H1 (cell line): Measurements from ENCODE around the gene CAD. TPM values are rescaled to one million over a fixed set of nuclear protein-coding genes. Genes with fewer than 3 reads are reported as not detected.

Source experiments
- CTCF ChIA-PET: fragments of 300-600 bp; sonication (Branson Sonifier 250); formaldehyde crosslinking; loops from one replicate; lab custom pipeline; 2021; ENCODE audit not compliant: partially characterized antibody; lab: Charles Lee
- POLR2A ChIA-PET: fragments of 300-600 bp; sonication (Branson Sonifier 250); formaldehyde crosslinking; loops from one replicate; lab custom pipeline; 2021; ENCODE audit warnings: inconsistent platforms; ENCODE audit not compliant: partially characterized antibody; lab: Charles Lee
- DNase-seq, 2 experiments: peaks; one replicate each; pipeline versions ENCODE4 v3.0.0 to v3.0.0-alpha.2; 2010 to 2022; ENCODE audit warnings: low spot score in 2 of 2, low read depth in 1 of 2, mixed read lengths in 1 of 2
- FAIRE-seq: peaks from 2 replicates; lab custom pipeline; 2011; peaks lifted over from hg19 to GRCh38; lab: Jason Lieb, UNC
- H2AFZ ChIP-seq: 2 replicates; pipeline ENCODE4 v1.8.1; 2012; ENCODE audit warnings: low read length, inconsistent platforms
- H2AK5ac ChIP-seq: 2 replicates; pipeline ENCODE4 v1.6.1; 2013; ENCODE audit warnings: low read depth, low read length
- H2BK120ac ChIP-seq: replicated peaks from 2 replicates; pipeline ENCODE3; 2013; ENCODE audit warnings: low read depth, low read length, inconsistent platforms
- H2BK12ac ChIP-seq: 2 replicates; pipeline ENCODE4 v1.6.1; 2013; ENCODE audit warnings: low read depth, low read length
- H2BK15ac ChIP-seq: 2 replicates; pipeline ENCODE4 v1.6.1; 2013; ENCODE audit warnings: low read length
- H2BK20ac ChIP-seq: 2 replicates; pipeline ENCODE4 v1.6.1; 2013; ENCODE audit warnings: low read length
- H2BK5ac ChIP-seq: 2 replicates; pipeline ENCODE4 v1.6.1; 2013; ENCODE audit warnings: low read depth, low read length
- H3K14ac ChIP-seq: 2 replicates; pipeline ENCODE4 v1.6.1; 2013; ENCODE audit warnings: inconsistent platforms; ENCODE audit not compliant: insufficient read length
- H3K18ac ChIP-seq: 2 replicates; pipeline ENCODE4 v1.6.1; 2013; ENCODE audit warnings: low read length; ENCODE audit errors: extremely low read depth
- H3K23ac ChIP-seq: 2 replicates; pipeline ENCODE4 v1.6.1; 2013; ENCODE audit warnings: inconsistent platforms; ENCODE audit not compliant: insufficient read length
- H3K23me2 ChIP-seq: 2 replicates; pipeline ENCODE4 v1.6.1; 2013; ENCODE audit warnings: low read depth, low read length
- H3K27ac ChIP-seq: 2 replicates; pipeline ENCODE4 v1.6.1; 2011; ENCODE audit warnings: low read depth, low read length, inconsistent platforms
- H3K27me3 ChIP-seq, 4 experiments: replicated peaks in 1 of 4; 1 replicate in 1 of 4; 2 replicates in 3 of 4; pipeline versions ENCODE4 v1.6.1 to v1.8.1; 2011 to 2013; ENCODE audit warnings: low read length in 3 of 4, mild to moderate bottlenecking in 3 of 4, inconsistent platforms in 2 of 4, mixed read lengths in 2 of 4, moderate library complexity in 1 of 4; ENCODE audit not compliant: control insufficient read depth in 3 of 4, insufficient read depth in 3 of 4; ENCODE audit errors: extremely low read depth in 1 of 4
- H3K36me3 ChIP-seq, 4 experiments: 2 replicates each; pipeline versions ENCODE4 v1.6.1 to v1.8.1; 2011 to 2013; ENCODE audit warnings: mild to moderate bottlenecking in 4 of 4, low read length in 3 of 4, moderate library complexity in 2 of 4, control low read depth in 1 of 4, inconsistent platforms in 1 of 4; ENCODE audit not compliant: insufficient read depth in 4 of 4, control insufficient read depth in 2 of 4
- H3K4ac ChIP-seq: replicated peaks from 2 replicates; pipeline ENCODE3; 2013; ENCODE audit warnings: low read length, low read depth, mixed read lengths, inconsistent platforms; ENCODE audit not compliant: insufficient read length
- H3K4me1 ChIP-seq, 4 experiments: replicated peaks in 1 of 4; 1 replicate in 1 of 4; 2 replicates in 3 of 4; pipeline versions ENCODE4 v1.6.1 to v1.8.1; 2011 to 2013; ENCODE audit warnings: low read length in 3 of 4, inconsistent platforms in 2 of 4, mixed read lengths in 1 of 4; ENCODE audit not compliant: insufficient read depth in 4 of 4, control insufficient read depth in 3 of 4
- H3K4me2 ChIP-seq, 2 experiments: 2 replicates each; pipeline versions ENCODE4 v1.6.1 to v1.8.1; 2011 to 2013; ENCODE audit warnings: low read depth in 2 of 2, low read length in 2 of 2, control low read depth in 1 of 2, inconsistent platforms in 1 of 2, mild to moderate bottlenecking in 1 of 2; ENCODE audit not compliant: insufficient read depth in 1 of 2
- H3K4me3 ChIP-seq, 4 experiments: fragments of 200-600, 300-600 bp in 1 of 4; sonication (generic), shearing (Covaris generic), sonication (Bioruptor Twin) in 1 of 4; 2 replicates each; pipeline versions ENCODE4 v1.5.1 to v1.8.1; 2011 to 2016; ENCODE audit warnings: low read length in 4 of 4, low read depth in 3 of 4, control low read depth in 2 of 4, inconsistent platforms in 2 of 4, mild to moderate bottlenecking in 2 of 4, mixed read lengths in 1 of 4, moderate library complexity in 1 of 4; ENCODE audit not compliant: insufficient read depth in 2 of 4; ENCODE audit errors: extremely low read depth in 1 of 4
- H3K56ac ChIP-seq: replicated peaks from 2 replicates; pipeline ENCODE3; 2013; ENCODE audit warnings: low read depth, mild to moderate bottlenecking, mixed read lengths, low read length, inconsistent platforms; ENCODE audit not compliant: insufficient read length
- H3K79me1 ChIP-seq: 2 replicates; pipeline ENCODE4 v1.6.1; 2013; ENCODE audit warnings: low read depth, low read length, control low read depth
- H3K79me2 ChIP-seq, 2 experiments: 2 replicates each; pipeline versions ENCODE4 v1.6.1 to v1.8.1; 2012 to 2013; ENCODE audit warnings: low read length in 2 of 2, mild to moderate bottlenecking in 2 of 2, inconsistent platforms in 1 of 2; ENCODE audit not compliant: insufficient read depth in 2 of 2, control insufficient read depth in 1 of 2
- H3K9ac ChIP-seq, 4 experiments: replicated peaks in 1 of 4; 1 replicate in 1 of 4; 2 replicates in 3 of 4; pipeline versions ENCODE4 v1.6.1 to v1.8.1; 2011 to 2013; ENCODE audit warnings: low read depth in 3 of 4, low read length in 3 of 4, control low read depth in 2 of 4, mild to moderate bottlenecking in 2 of 4, moderate library complexity in 2 of 4, inconsistent platforms in 1 of 4; ENCODE audit errors: extremely low read depth in 1 of 4
- H3K9me3 ChIP-seq, 2 experiments: 2 replicates each; pipeline versions ENCODE4 v1.6.1 to v1.8.1; 2012 to 2013; ENCODE audit warnings: mild to moderate bottlenecking in 2 of 2, moderate library complexity in 2 of 2, control low read depth in 1 of 2, inconsistent platforms in 1 of 2, low read depth in 1 of 2, low read length in 1 of 2, mixed read lengths in 1 of 2; ENCODE audit not compliant: insufficient read depth in 2 of 2
- H4K20me1 ChIP-seq, 2 experiments: replicated peaks in 1 of 2; 2 replicates each; pipeline versions ENCODE3 to v1.8.1; 2011 to 2013; ENCODE audit warnings: inconsistent platforms in 2 of 2, low read length in 2 of 2, mild to moderate bottlenecking in 1 of 2; ENCODE audit not compliant: insufficient read depth in 2 of 2, control insufficient read depth in 1 of 2
- H4K5ac ChIP-seq: 2 replicates; pipeline ENCODE4 v1.6.1; 2013; ENCODE audit warnings: low read length, low read depth, mixed read lengths, inconsistent platforms; ENCODE audit not compliant: insufficient read length
- H4K8ac ChIP-seq: 2 replicates; pipeline ENCODE4 v1.8.0; 2013; ENCODE audit warnings: mild to moderate bottlenecking, moderate library complexity, low read length, inconsistent platforms; ENCODE audit not compliant: insufficient read depth; ENCODE audit errors: extremely low read depth
- H4K91ac ChIP-seq: replicated peaks from 2 replicates; pipeline ENCODE3; 2013; ENCODE audit warnings: low read length, mixed read lengths, inconsistent platforms; ENCODE audit not compliant: insufficient read length
- BACH1 ChIP-seq: IDR thresholded peaks from 2 replicates; pipeline ENCODE4 v1.6.1; 2012; ENCODE audit warnings: low read length, improper control_type of control experiment
- CTBP2 ChIP-seq: IDR thresholded peaks from 2 replicates; pipeline ENCODE4 v1.7.0; 2011; ENCODE audit warnings: borderline replicate concordance, mild to moderate bottlenecking, moderate library complexity, mixed read lengths, low read length; ENCODE audit not compliant: insufficient read depth, insufficient read length
- EP300 ChIP-seq, 2 experiments: IDR thresholded peaks; 1 replicate in 1 of 2; 2 replicates in 1 of 2; pipeline ENCODE4 v1.6.1; 2011 to 2012; ENCODE audit warnings: low read depth in 2 of 2, low read length in 2 of 2, mild to moderate bottlenecking in 2 of 2, borderline replicate concordance in 1 of 2, inconsistent platforms in 1 of 2, moderate library complexity in 1 of 2
- KDM4A ChIP-seq: IDR thresholded peaks from one replicate; pipeline ENCODE4 v1.7.1; 2012; ENCODE audit warnings: low read depth, mild to moderate bottlenecking, moderate library complexity, low read length, inconsistent platforms; ENCODE audit not compliant: severe bottlenecking
- MAX ChIP-seq: IDR thresholded peaks from 2 replicates; pipeline ENCODE4 v1.6.1; 2012; ENCODE audit warnings: inconsistent platforms
- NANOG ChIP-seq: IDR thresholded peaks from 2 replicates; pipeline ENCODE4 v1.6.1; 2011; ENCODE audit warnings: low read length, low read depth, mild to moderate bottlenecking, inconsistent platforms; ENCODE audit not compliant: insufficient read depth, poor library complexity, severe bottlenecking
- POLR2A ChIP-seq, 2 experiments: IDR thresholded peaks; 1 replicate in 1 of 2; 2 replicates in 1 of 2; pipeline ENCODE4 v1.6.1; 2011; ENCODE audit warnings: low read depth in 2 of 2, low read length in 2 of 2, mild to moderate bottlenecking in 2 of 2; ENCODE audit errors: control extremely low read depth in 1 of 2
- POLR2AphosphoS5 ChIP-seq: IDR thresholded peaks from 2 replicates; pipeline ENCODE4 v1.6.1; 2011; ENCODE audit warnings: low read depth, low read length
- RBBP5 ChIP-seq: IDR thresholded peaks from 2 replicates; pipeline ENCODE4 v1.7.1; 2012; ENCODE audit warnings: low read depth, mild to moderate bottlenecking, inconsistent platforms, low read length, moderate library complexity, borderline replicate concordance
- SP1 ChIP-seq: IDR thresholded peaks from 2 replicates; pipeline ENCODE4 v1.6.1; 2011; ENCODE audit warnings: low read depth, low read length
- YY1 ChIP-seq: IDR thresholded peaks from 2 replicates; pipeline ENCODE4 v1.6.1; 2011; ENCODE audit warnings: low read depth, mild to moderate bottlenecking, low read length
- WGBS, 2 experiments: shearing (Covaris generic) in 1 of 2; methylation state at CpG; one replicate each; pipeline versions ENCODE4 v1.1.6 to v1.1.7; 2013 to 2015; ENCODE audit warnings: low lambda C conversion rate in 2 of 2, mixed read lengths in 2 of 2, inconsistent platforms in 1 of 2, low coverage in 1 of 2, missing lambda C conversion rate in 1 of 2; ENCODE audit not compliant: insufficient replicate concordance in 2 of 2, insufficient coverage in 1 of 2, insufficient read length in 1 of 2; ENCODE audit errors: extremely low coverage in 1 of 2, missing lambda C conversion rate in 1 of 2; 5-methylcytosine and 5-hydroxymethylcytosine counted together
- polyA plus RNA-seq, 7 experiments: library from polyadenylated mRNA; depleted of rRNA in 3 of 7; stranded (reverse) in 5 of 7; unstranded in 2 of 7; fragments of >200 nt in 5 of 7; fragments of 200-250 nt in 2 of 7; gene quantifications; 1 replicate in 5 of 7; 2 replicates in 1 of 7; 4 replicates in 1 of 7; pipeline versions ENCODE4 v1.2.1 to v1.2.3, GENCODE V29; 2011 to 2013; ENCODE audit warnings: missing spikeins in 2 of 7, mixed read lengths in 2 of 7
- total RNA-seq: library from RNA; stranded (reverse); fragmentation: NEBNext Ultra II Directional; extraction: Animal tissue kit (Norgen Biotek cat#: 25700); gene quantifications from 2 replicates; pipeline ENCODE4 v1.2.1, GENCODE V29; 2021

The CAD gene
- total and polyA plus RNA-seq, 2 of the 8 experiments (the other 6 are each of a cell fraction or from before 2014, with no cell fraction given) = 130 to 146 TPM

- Histone ChIP-seq H3K79me2 (no peaks in the 10 kb centered on the region), H4K91ac (peak overlapping the region; percentile 41), H3K14ac (no peak overlapping the region), H3K27ac (no peak overlapping the region), H2BK12ac (peak overlapping the region; percentile 94; the same call in 1 of the 2 replicates), H3K4me1 (peaks cover 2 to 11% (median 6%) of the 10 kb centered on the region in 4 experiments), H3K18ac (peak overlapping the region; percentile 83), H3K4me2 (peak overlapping the region; percentile 8 to 78), H3K79me1 (no peaks in the 10 kb centered on the region), H3K27me3 (peaks cover 0 to 6% (median 2%) of the 10 kb centered on the region in 4 experiments; a peak in 5 of 7 replicates), H2BK20ac (no peak overlapping the region), H2BK120ac (no peak overlapping the region), H4K8ac (peak overlapping the region; percentile 88), H4K20me1 (no peaks in the 10 kb centered on the region), H2AFZ (peak overlapping the region; percentile 91), H2BK5ac (peak overlapping the region; percentile 87; the same call in 1 of the 2 replicates), H4K5ac (no peak overlapping the region), H3K9me3 (no peaks in the 10 kb centered on the region), H3K36me3 (no peaks in the 10 kb centered on the region), H3K4me3 (peak overlapping the region in 2 of 4 experiments; percentile 30 to 52; a peak in 4 of 8 replicates), H3K23me2 (no peaks in the 10 kb centered on the region; the same call in 1 of the 2 replicates), H2BK15ac (peak overlapping the region; percentile 10; the same call in 1 of the 2 replicates), H3K4ac (no peak overlapping the region), H3K9ac (no peak overlapping the region; a peak in 1 of 7 replicates), H3K56ac (no peak overlapping the region), H2AK5ac (no peak overlapping the region), H3K23ac (no peak overlapping the region)
- ChIA-PET POLR2A (interaction anchor here (0.6 to 32.6 kb wide), 16 partner anchors 8 to 200 kb away, joined by 3 to 835 read pairs (median 12); partner anchors contain the start of genes ATRAID, CAD, DNAJC5G and MPV17), CTCF (interaction anchor here (0.6 to 8.3 kb wide), 31 partner anchors 9 to 1878 kb away, joined by 3 to 180 read pairs (median 5); partner anchors contain the start of genes DNAJC5G, TRIM54 and UCN)
- FAIRE-seq (no peak), DNase-seq (peak; percentile 57 to 93)
- 13% methylated on average over 18 of the region's 22 CpGs; no CpG with 5 or more reads in 1 of the 2 experiments for WGBS, 2 experiments
- peak; percentile 16 for TF ChIP-seq CTBP2
- TF ChIP-seq NANOG = no peak
- peak; percentile 13; the same call in 1 of the 2 replicates for TF ChIP-seq YY1
- TF ChIP-seq POLR2AphosphoS5 = peak; percentile 50; the same call in 1 of the 2 replicates
- TF ChIP-seq POLR2A (IDR thresholded peaks at IDR 0.05; ENCODE audit: control extremely low read depth in 1 of 2, low read depth in 2 of 2, low read length in 2 of 2) = peak in 1 of 2 experiments; percentile 47; a peak in 1 of 3 replicates
- TF ChIP-seq RBBP5 = 0 out of 2 replicates have a peak, but pooled peaks have one; percentile 28
- TF ChIP-seq MAX = peak; percentile 86
- no peak for TF ChIP-seq SP1
- TF ChIP-seq EP300 (IDR thresholded peaks at IDR 0.05; ENCODE audit: borderline replicate concordance in 1 of 2, low read depth in 2 of 2, low read length in 2 of 2) = no peak
- peak; percentile 51 for TF ChIP-seq KDM4A
- TF ChIP-seq BACH1 = no peak
These were observed 32.9 kb downstream of the CAD start for GRCh38 chr2:27249891-27250651.
